B cell (primary cell): Measurements from ENCODE around the gene GDF7. TPM values are rescaled to one million over a fixed set of nuclear protein-coding genes. Genes with fewer than 3 reads are reported as not detected.
A peak's percentile ranks its signal among the peaks of the same experiment; 100 is the strongest.

Source experiments
- ATAC-seq: fragments of 200-7000 bp; cut with Tn5 transposase; one replicate; pipeline ENCODE4 v1.10.0; 2021; ENCODE audit warnings: low read depth, mild to moderate bottlenecking, moderate number of reproducible peaks, moderate library complexity
- CTCF ChIA-PET: fragments of 350-600 bp; sonication (Branson Sonifier 250); formaldehyde crosslinking; loops from one replicate; lab custom pipeline; 2021; ENCODE audit warnings: antibody characterized with exemption, inconsistent platforms; lab: Charles Lee
- POLR2A ChIA-PET: fragments of 350-600 bp; sonication (Branson Sonifier 250); formaldehyde crosslinking; loops from one replicate; lab custom pipeline; 2021; ENCODE audit warnings: antibody characterized with exemption; lab: Charles Lee
- DNase-seq: peaks from one replicate; pipeline ENCODE4 v3.0.0; 2013
- H2AFZ ChIP-seq: 2 replicates; pipeline ENCODE4 v1.6.1; 2012; ENCODE audit warnings: mild to moderate bottlenecking, low read depth, low read length; ENCODE audit not compliant: insufficient read depth, poor library complexity, severe bottlenecking
- H3K27ac ChIP-seq, 2 donors: 1 replicate in 1 of 2; 2 replicates in 1 of 2; pipeline ENCODE4 v1.5.1; 2012 to 2013; ENCODE audit warnings: low read length in 2 of 2, mild to moderate bottlenecking in 2 of 2, moderate library complexity in 1 of 2
- H3K27me3 ChIP-seq, 4 experiments: fragments of 200-600 bp in 1 of 4; sonication (generic) in 1 of 4; replicated peaks in 1 of 4; 1 replicate in 2 of 4; 2 replicates in 2 of 4; pipeline versions ENCODE4 v1.6.1 to v1.7.0; 2013 to 2016; ENCODE audit warnings: low read length in 3 of 4, mild to moderate bottlenecking in 2 of 4, mixed read lengths in 1 of 4, moderate library complexity in 1 of 4; ENCODE audit not compliant: insufficient read depth in 4 of 4, control insufficient read depth in 3 of 4; ENCODE audit errors: control extremely low read depth in 1 of 4
- H3K36me3 ChIP-seq, 2 experiments: replicated peaks in 1 of 2; 1 replicate in 1 of 2; 2 replicates in 1 of 2; pipeline versions ENCODE4 v1.6.1 to v1.7.1; 2013; ENCODE audit warnings: low read length in 1 of 2; ENCODE audit not compliant: insufficient read depth in 2 of 2, control insufficient read depth in 1 of 2; ENCODE audit errors: control extremely low read depth in 1 of 2, extremely low read depth in 1 of 2
- H3K4me1 ChIP-seq, 2 donors: fragments of 200-600 bp in 1 of 2; sonication (generic) in 1 of 2; 1 replicate in 1 of 2; 2 replicates in 1 of 2; pipeline versions ENCODE4 v1.5.1 to v1.6.1; 2013 to 2017; ENCODE audit warnings: low read length in 2 of 2; ENCODE audit not compliant: control insufficient read depth in 2 of 2, insufficient read depth in 2 of 2
- H3K4me2 ChIP-seq: replicated peaks from 2 replicates; pipeline ENCODE3; 2012; ENCODE audit warnings: mild to moderate bottlenecking, low read depth, low read length; ENCODE audit not compliant: poor library complexity, severe bottlenecking
- H3K4me3 ChIP-seq, 5 experiments: fragments of 200-600 bp in 1 of 5; sonication (generic) in 1 of 5; 1 replicate in 3 of 5; 2 replicates in 2 of 5; pipeline versions ENCODE4 v1.5.1 to v1.7.0; 2011 to 2016; ENCODE audit warnings: low read length in 4 of 5, mild to moderate bottlenecking in 4 of 5, low read depth in 2 of 5, control low read depth in 1 of 5, moderate library complexity in 1 of 5; ENCODE audit not compliant: insufficient read depth in 1 of 5; ENCODE audit errors: control extremely low read depth in 1 of 5, extremely low read depth in 1 of 5
- H3K79me2 ChIP-seq: fragments of 200-600 bp; sonication (generic); one replicate; pipeline ENCODE4 v1.6.0; 2016; ENCODE audit warnings: low read length; ENCODE audit not compliant: control insufficient read depth, insufficient read depth
- H3K9ac ChIP-seq: fragments of 200-600 bp; sonication (generic); 2 replicates; pipeline ENCODE4 v1.6.1; 2017; ENCODE audit warnings: mild to moderate bottlenecking, low read length, moderate library complexity
- H3K9me3 ChIP-seq, 3 donors: one replicate each; pipeline versions ENCODE4 v1.6.1 to v1.7.1; 2013; ENCODE audit warnings: low read length in 2 of 3; ENCODE audit not compliant: control insufficient read depth in 2 of 3, insufficient read depth in 1 of 3; ENCODE audit errors: control extremely low read depth in 1 of 3
- H4K20me1 ChIP-seq: 2 replicates; pipeline ENCODE4 v1.6.0; 2012; ENCODE audit warnings: mild to moderate bottlenecking, low read length; ENCODE audit not compliant: insufficient read depth, control insufficient read depth, poor library complexity, severe bottlenecking
- H3K27ac Mint-ChIP-seq: one replicate; pipeline ENCODE4 v1.8.0; 2021; ENCODE audit warnings: mixed read lengths
- H3K27me3 Mint-ChIP-seq: one replicate; pipeline ENCODE4 v1.8.0; 2021; ENCODE audit warnings: mixed read lengths
- H3K4me1 Mint-ChIP-seq: one replicate; pipeline ENCODE4 v1.8.0; 2021; ENCODE audit warnings: mixed read lengths
- H3K4me3 Mint-ChIP-seq: one replicate; pipeline ENCODE4 v1.8.0; 2021; ENCODE audit warnings: mixed read lengths
- H3K9me3 Mint-ChIP-seq: one replicate; pipeline ENCODE4 v1.8.0; 2022; ENCODE audit warnings: mixed read lengths; ENCODE audit not compliant: insufficient read depth
- EZH2 ChIP-seq: IDR thresholded peaks from 2 replicates; pipeline ENCODE4 v1.6.1; 2012; ENCODE audit warnings: borderline replicate concordance, low read depth, mild to moderate bottlenecking, moderate library complexity, low read length; ENCODE audit not compliant: insufficient read depth, poor library complexity, severe bottlenecking
- WGBS: methylation state at CpG from one replicate; pipeline ENCODE4 v1.1.5; 2013; ENCODE audit warnings: missing lambda C conversion rate; ENCODE audit not compliant: insufficient coverage; 5-methylcytosine and 5-hydroxymethylcytosine counted together
- intact Hi-C: fragments of 100-400 bp; cut with micrococcal nuclease; formaldehyde crosslinking; loops from one replicate; pipeline ENCODE4 v1.10.0; 2022
- polyA minus RNA-seq: library from RNA; depleted of rRNA, polyadenylated mRNA; stranded (reverse); fragments of >200 nt; gene quantifications from 2 replicates; pipeline ENCODE4 v1.2.3, GENCODE V29; 2012
- polyA plus RNA-seq: library from polyadenylated mRNA; depleted of rRNA; stranded (reverse); fragments of >200 nt; gene quantifications from 2 replicates; pipeline ENCODE4 v1.2.3, GENCODE V29; 2012
- total RNA-seq, 2 donors: library from RNA; stranded (reverse); fragments of 120-200 nt in 1 of 2; gene quantifications; 1 replicate in 1 of 2; 2 replicates in 1 of 2; pipeline versions ENCODE4 v1.2.3 to v1.2.4, GENCODE V29; 2013 to 2022
- TF ChIP-seq, protein P1 (sequence below): fragments of 200-600 bp; IDR thresholded peaks from one replicate; pipeline ENCODE4 v1.8.0; 2022; ENCODE audit warnings: antibody characterized with exemption, mild to moderate bottlenecking

GDF7 gene
- total RNA-seq (14.8 and 15.3 TPM in 2 replicates), polyA plus RNA-seq (2.0 and 7.0 TPM in 2 replicates), polyA minus RNA-seq (5.6 and 18.0 TPM in 2 replicates)
- 9.9 TPM for total RNA-seq (2013)

DNA sequence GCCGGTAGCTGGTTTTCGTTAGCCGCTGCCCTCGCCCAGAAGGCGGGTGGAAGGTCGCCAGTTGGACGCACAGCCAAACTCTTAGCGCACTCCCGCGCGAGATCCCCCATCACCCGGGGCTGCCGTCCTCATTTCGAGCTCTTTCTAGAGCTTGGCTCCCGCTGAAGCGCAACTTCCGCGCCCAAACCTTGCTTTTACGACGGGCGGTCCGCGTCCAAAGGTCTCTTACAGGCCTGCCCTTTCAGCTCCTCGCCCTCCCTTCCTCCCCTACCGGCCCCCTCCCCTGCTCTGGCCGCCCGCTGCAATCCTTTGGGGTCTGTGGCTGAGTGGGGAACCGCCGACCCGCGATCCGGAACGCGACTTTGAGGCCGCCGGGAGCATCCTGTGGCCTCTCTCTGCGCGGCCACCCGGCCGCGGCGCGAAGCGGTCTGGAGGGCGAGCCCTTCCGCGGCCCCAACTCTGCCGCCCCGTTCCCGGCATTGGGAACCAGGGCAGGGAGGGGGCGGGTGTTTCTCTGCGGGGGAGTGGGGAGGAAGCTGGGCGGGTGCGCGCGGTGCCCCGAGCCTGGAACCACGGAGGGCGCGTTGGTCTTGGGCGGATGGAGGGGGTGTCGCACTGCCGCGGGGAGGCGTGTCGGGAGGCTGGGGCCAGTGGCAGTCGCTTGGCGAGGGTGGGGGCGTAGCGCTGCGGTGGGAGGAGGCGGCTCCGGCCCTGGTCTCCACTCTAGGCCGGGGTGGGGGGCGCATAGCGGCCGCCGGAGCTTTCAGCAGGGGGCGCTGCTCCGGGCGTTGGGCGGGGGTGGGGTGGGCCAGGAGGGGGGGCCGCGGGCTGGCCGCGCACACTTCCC is at the start of gene GDF7:
Gene GDF7 (plus strand): TSS at position 841 of the 847 bp plus-strand sequence. CDS start 96 bp downstream, outside the sequence.
- Histone ChIP-seq H3K27me3 (peaks cover 0 to 85% (median 25%) of the 10 kb centered on the region in 4 experiments), H3K4me1 (peaks cover 35 to 64% of the 10 kb centered on the region in 2 donors), H3K36me3 (peaks cover 0 to 8% of the 10 kb centered on the region in 2 experiments), H3K27ac (peak within 1 kb of the TSS; percentile 47 to 61), H4K20me1 (no peaks in the 10 kb centered on the region), H3K9me3 (peaks cover 0 to 28% (median 0%) of the 10 kb centered on the region in 3 donors), H3K9ac (peak within 1 kb of the TSS; percentile 84), H2AFZ (peak within 1 kb of the TSS; percentile 93), H3K4me2 (peak within 1 kb of the TSS; percentile 99), H3K79me2 (peaks cover 3% of the 10 kb centered on the region), H3K4me3 (peak within 1 kb of the TSS in 4 of 5 experiments; percentile 57 to 80 (median 64))
- ATAC-seq (peak; percentile 82), DNase-seq (peak; percentile 87)
- H3K27ac Mint-ChIP-seq: peak within 1 kb of the TSS; percentile 94
- intact Hi-C loops: loop anchor here (1.0 kb wide), 2 partner anchors 10 to 15 kb away; partner anchors contain the start of gene HS1BP3
- H3K4me1 Mint-ChIP-seq: peaks cover 35% of the 10 kb centered on the region
- peak; percentile 88 for TF ChIP-seq EZH2
- TF ChIP-seq, protein P1, sequence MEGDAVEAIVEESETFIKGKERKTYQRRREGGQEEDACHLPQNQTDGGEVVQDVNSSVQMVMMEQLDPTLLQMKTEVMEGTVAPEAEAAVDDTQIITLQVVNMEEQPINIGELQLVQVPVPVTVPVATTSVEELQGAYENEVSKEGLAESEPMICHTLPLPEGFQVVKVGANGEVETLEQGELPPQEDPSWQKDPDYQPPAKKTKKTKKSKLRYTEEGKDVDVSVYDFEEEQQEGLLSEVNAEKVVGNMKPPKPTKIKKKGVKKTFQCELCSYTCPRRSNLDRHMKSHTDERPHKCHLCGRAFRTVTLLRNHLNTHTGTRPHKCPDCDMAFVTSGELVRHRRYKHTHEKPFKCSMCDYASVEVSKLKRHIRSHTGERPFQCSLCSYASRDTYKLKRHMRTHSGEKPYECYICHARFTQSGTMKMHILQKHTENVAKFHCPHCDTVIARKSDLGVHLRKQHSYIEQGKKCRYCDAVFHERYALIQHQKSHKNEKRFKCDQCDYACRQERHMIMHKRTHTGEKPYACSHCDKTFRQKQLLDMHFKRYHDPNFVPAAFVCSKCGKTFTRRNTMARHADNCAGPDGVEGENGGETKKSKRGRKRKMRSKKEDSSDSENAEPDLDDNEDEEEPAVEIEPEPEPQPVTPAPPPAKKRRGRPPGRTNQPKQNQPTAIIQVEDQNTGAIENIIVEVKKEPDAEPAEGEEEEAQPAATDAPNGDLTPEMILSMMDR: peak; percentile 48
- under 1% methylated on average over 67 of the region's 86 CpGs for WGBS
- H3K9me3 Mint-ChIP-seq: no peaks in the 10 kb centered on the region
- ChIA-PET POLR2A (interaction anchor here (1.4 to 3.3 kb wide), 5 partner anchors 10 to 219 kb away, joined by 4 to 74 read pairs (median 11); partner anchors contain the start of genes HS1BP3, LDAH and RHOB), CTCF (interaction anchor here (0.8 to 8.9 kb wide), 14 partner anchors 10 to 298 kb away, joined by 3 to 139 read pairs (median 5); partner anchors contain the start of genes HS1BP3, LDAH and RHOB)
- H3K4me3 Mint-ChIP-seq: peak within 1 kb of the TSS; percentile 95
- H3K27me3 Mint-ChIP-seq: peaks cover 14% of the 10 kb centered on the region
